Common myeloid progenitor, CD34-positive (primary cell): ENCODE measurements around the gene NTRK3.

Experiments used
- CTCF ChIA-PET: fragments of 350-600 bp; sonication (Branson Sonifier 250); formaldehyde crosslinking; loops from one replicate; lab custom pipeline; 2021; ENCODE audit warnings: antibody characterized with exemption; lab: Charles Lee
- POLR2A ChIA-PET: fragments of 350-600 bp; sonication (Branson Sonifier 250); formaldehyde crosslinking; loops from one replicate; lab custom pipeline; 2021; ENCODE audit warnings: antibody characterized with exemption; lab: Charles Lee
- DNase-seq, 3 donors: peaks; one replicate each; pipeline versions ENCODE4 v3.0.0 to v3.0.0-alpha.2; 2013
- H3K27ac ChIP-seq, 2 experiments: 1 replicate in 1 of 2; 2 replicates in 1 of 2; pipeline ENCODE4 v1.7.0; 2013; ENCODE audit warnings: inconsistent platforms in 2 of 2, low read length in 2 of 2, mild to moderate bottlenecking in 2 of 2, low read depth in 1 of 2, moderate library complexity in 1 of 2; ENCODE audit not compliant: severe bottlenecking in 2 of 2, insufficient read depth in 1 of 2, poor library complexity in 1 of 2
- H3K27me3 ChIP-seq, 5 experiments: replicated peaks in 2 of 5; 1 replicate in 3 of 5; 2 replicates in 2 of 5; pipeline versions ENCODE4 v1.6.1 to v1.7.0; 2013; ENCODE audit warnings: low read length in 4 of 5, mild to moderate bottlenecking in 2 of 5, moderate library complexity in 2 of 5, inconsistent platforms in 1 of 5; ENCODE audit not compliant: insufficient read depth in 5 of 5, control insufficient read depth in 4 of 5
- H3K36me3 ChIP-seq, 4 experiments: 1 replicate in 2 of 4; 2 replicates in 2 of 4; pipeline versions ENCODE4 v1.6.1 to v1.7.0; 2013; ENCODE audit warnings: low read length in 3 of 4, control low read depth in 1 of 4, mild to moderate bottlenecking in 1 of 4; ENCODE audit not compliant: control insufficient read depth in 4 of 4, insufficient read depth in 4 of 4
- H3K4me1 ChIP-seq, 4 experiments: 1 replicate in 3 of 4; 2 replicates in 1 of 4; pipeline versions ENCODE4 v1.6.1 to v1.7.1; 2013; ENCODE audit warnings: low read length in 3 of 4, mild to moderate bottlenecking in 3 of 4, control low read depth in 1 of 4, inconsistent platforms in 1 of 4, moderate library complexity in 1 of 4; ENCODE audit not compliant: control insufficient read depth in 4 of 4, insufficient read depth in 4 of 4; ENCODE audit errors: control extremely low read depth in 1 of 4
- H3K4me3 ChIP-seq, 7 experiments: 1 replicate in 4 of 7; 2 replicates in 3 of 7; pipeline versions ENCODE4 v1.5.1 to v1.7.0; 2013; ENCODE audit warnings: mild to moderate bottlenecking in 7 of 7, low read length in 6 of 7, moderate library complexity in 6 of 7, inconsistent platforms in 2 of 7, low read depth in 2 of 7, control low read depth in 1 of 7; ENCODE audit not compliant: insufficient read depth in 4 of 7, control insufficient read depth in 1 of 7; ENCODE audit errors: extremely low read depth in 1 of 7
- H3K9me3 ChIP-seq, 5 experiments: 1 replicate in 4 of 5; 2 replicates in 1 of 5; pipeline versions ENCODE4 v1.6.1 to v1.7.1; 2013; ENCODE audit warnings: low read length in 4 of 5, mild to moderate bottlenecking in 2 of 5, inconsistent platforms in 1 of 5, low read depth in 1 of 5, moderate library complexity in 1 of 5; ENCODE audit not compliant: control insufficient read depth in 4 of 5, insufficient read depth in 2 of 5; ENCODE audit errors: control extremely low read depth in 1 of 5
- WGBS: methylation state at CpG from one replicate; pipeline ENCODE4 v1.1.5; 2013; ENCODE audit not compliant: insufficient coverage; 5-methylcytosine and 5-hydroxymethylcytosine counted together

Gene NTRK3

GRCh38 chr15:88014454-88015160 is 241.9 kb downstream of the NTRK3 start:
- ChIA-PET POLR2A (interaction anchor here (0.6 kb wide), 1 partner anchor 64 kb away, joined by 4 read pairs; no protein-coding TSS in a partner anchor), CTCF (no interaction called here)
- 100% methylated on average over 4 of the region's 9 CpGs for WGBS
- DNase-seq: no peak
- H3K4me3 ChIP-seq: no peak overlapping the region
- no peak overlapping the region for H3K27ac ChIP-seq
- H3K9me3 ChIP-seq: no peaks in the 10 kb centered on the region
- H3K27me3 ChIP-seq: peaks cover 0 to 15% (median 2%) of the 10 kb centered on the region in 5 experiments
- H3K36me3 ChIP-seq: no peaks in the 10 kb centered on the region
- peaks cover 0 to 11% (median 4%) of the 10 kb centered on the region in 4 experiments for H3K4me1 ChIP-seq

DNA sequence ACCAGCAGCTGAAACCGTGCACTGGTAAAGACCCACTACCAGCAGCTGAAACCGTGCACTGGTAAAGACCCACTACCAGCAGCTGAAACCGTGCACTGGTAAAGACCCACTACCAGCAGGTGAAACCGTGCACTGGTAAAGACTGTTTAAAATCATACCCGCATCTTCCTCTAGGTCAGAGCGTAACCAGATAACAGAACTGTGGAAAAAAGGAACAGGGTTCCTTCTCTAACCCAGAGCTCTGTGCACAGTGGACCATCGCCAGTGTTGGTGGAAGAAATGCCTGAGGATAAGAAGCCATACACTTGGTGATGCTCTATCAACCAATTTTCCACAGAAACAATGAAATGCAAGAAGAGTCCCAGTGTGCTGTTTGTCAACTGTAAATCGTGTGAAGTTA is 243.4 kb downstream of the NTRK3 start:
- Histone ChIP-seq H3K36me3 (no peaks in the 10 kb centered on the region), H3K9me3 (no peaks in the 10 kb centered on the region), H3K27me3 (peaks cover 0 to 13% (median 2%) of the 10 kb centered on the region in 5 experiments), H3K4me3 (no peak overlapping the region), H3K4me1 (peaks cover 0 to 11% (median 4%) of the 10 kb centered on the region in 4 experiments), H3K27ac (no peak overlapping the region)
- POLR2A ChIA-PET: no interaction called here
- WGBS: 97% methylated on average over 5 of the region's 8 CpGs
- CTCF ChIA-PET: no interaction called here
- no peak for DNase-seq

GRCh38 chr15:88012688-88013087 is 243.9 kb downstream of the NTRK3 start:
- ChIA-PET CTCF (no interaction called here), POLR2A (no interaction called here)
- Histone ChIP-seq H3K27me3 (peaks cover 0 to 15% (median 2%) of the 10 kb centered on the region in 5 experiments), H3K4me1 (peaks cover 0 to 11% (median 4%) of the 10 kb centered on the region in 4 experiments), H3K36me3 (no peaks in the 10 kb centered on the region), H3K4me3 (no peak overlapping the region), H3K9me3 (no peaks in the 10 kb centered on the region), H3K27ac (no peak overlapping the region)
- 98% methylated on average over 3 of the region's 7 CpGs for WGBS
- DNase-seq: no peak

DNA sequence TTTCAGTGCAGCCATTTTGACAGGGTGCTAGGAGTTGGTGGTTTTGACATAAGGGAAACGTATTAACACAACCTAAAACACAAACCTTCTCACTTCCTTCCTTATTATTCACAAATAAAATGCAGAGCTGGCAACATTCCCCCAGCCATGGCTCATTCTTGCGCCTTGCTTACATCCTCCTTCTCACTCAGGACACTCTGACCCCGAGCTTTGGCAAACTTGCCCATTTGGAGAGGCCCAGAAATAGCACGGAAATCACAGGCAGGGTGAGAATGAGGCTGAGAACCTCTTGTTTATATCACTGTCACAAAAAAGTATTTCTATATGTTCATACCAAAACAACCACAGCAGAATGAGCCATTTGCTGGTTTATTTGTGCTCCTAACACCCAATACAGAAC is 244.3 kb downstream of the NTRK3 start:
- POLR2A ChIA-PET: no interaction called here
- CTCF ChIA-PET: no interaction called here
- 0% methylated on average over 3 of the region's 4 CpGs for WGBS
- peak in 2 of 3 donors; percentile 7 to 17 for DNase-seq
- Histone ChIP-seq H3K4me3 (no peak overlapping the region), H3K36me3 (no peaks in the 10 kb centered on the region), H3K27ac (no peak overlapping the region), H3K27me3 (peaks cover 0 to 18% (median 5%) of the 10 kb centered on the region in 5 experiments), H3K9me3 (no peaks in the 10 kb centered on the region), H3K4me1 (peaks cover 0 to 11% (median 4%) of the 10 kb centered on the region in 4 experiments)

DNA sequence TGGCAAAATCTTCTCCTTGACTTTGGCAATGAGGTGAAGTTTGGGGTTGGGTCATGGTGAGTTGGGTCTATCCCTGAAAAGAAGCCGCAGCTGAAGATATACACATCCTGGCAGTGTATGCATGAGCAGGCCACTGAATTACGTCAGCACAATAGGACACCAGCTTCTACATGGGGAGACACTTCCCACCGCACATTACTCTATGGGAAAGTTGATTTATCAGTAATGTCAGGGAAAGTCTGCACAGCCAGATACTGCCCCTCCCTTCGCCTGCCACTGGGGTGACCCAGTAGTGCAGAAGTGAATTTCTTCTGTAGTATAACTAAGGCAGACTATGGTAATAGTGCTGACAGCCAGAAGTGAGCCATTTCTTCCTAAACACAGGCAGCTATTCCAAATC is 245.0 kb downstream of the NTRK3 start:
- H3K27ac ChIP-seq: no peak overlapping the region
- DNase-seq: no peak
- POLR2A ChIA-PET: no interaction called here

GRCh38 chr15:88006146-88006545 is 250.4 kb downstream of the NTRK3 start:
- ChIA-PET POLR2A (no interaction called here), CTCF (no interaction called here)
- no peak for DNase-seq
- no peaks in the 10 kb centered on the region for H3K36me3 ChIP-seq
- H3K4me1 ChIP-seq: no peaks in the 10 kb centered on the region
- peaks cover 0 to 49% (median 13%) of the 10 kb centered on the region in 5 experiments for H3K27me3 ChIP-seq
- peaks cover 0 to 5% (median 0%) of the 10 kb centered on the region in 5 experiments for H3K9me3 ChIP-seq
- H3K4me3 ChIP-seq: no peak overlapping the region
- WGBS: 100% methylated on average over 2 of the region's 3 CpGs
- no peak overlapping the region for H3K27ac ChIP-seq

More for the DNA sequence above, 245.0 kb downstream of the NTRK3 start:
- Histone ChIP-seq H3K27me3 (peaks cover 0 to 24% (median 8%) of the 10 kb centered on the region in 5 experiments), H3K4me3 (no peak overlapping the region), H3K4me1 (peaks cover 0 to 11% (median 4%) of the 10 kb centered on the region in 4 experiments), H3K9me3 (no peaks in the 10 kb centered on the region), H3K36me3 (no peaks in the 10 kb centered on the region)
- WGBS: 100% methylated on average over 2 of the region's 4 CpGs
- CTCF ChIA-PET: no interaction called here

DNA sequence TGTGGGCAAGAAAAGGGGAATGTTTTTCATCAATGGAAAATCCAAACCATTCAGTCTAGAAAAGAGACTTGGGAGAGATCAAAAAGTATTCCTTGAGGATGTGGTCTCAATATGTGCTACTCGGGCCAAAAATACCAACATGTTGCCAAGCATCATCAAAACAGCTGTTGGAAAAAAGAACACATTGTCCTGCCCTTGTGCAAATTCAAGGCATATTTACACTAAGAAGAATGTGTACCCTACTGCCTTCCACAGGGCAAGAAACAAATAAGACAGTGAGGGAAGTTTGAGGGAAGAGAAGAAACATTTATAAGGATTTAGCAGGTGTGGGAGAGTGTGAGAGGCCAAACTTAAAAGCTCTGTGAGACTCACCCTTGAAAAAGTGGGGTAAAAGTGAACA is 252.1 kb downstream of the NTRK3 start:
- POLR2A ChIA-PET: no interaction called here
- Histone ChIP-seq H3K4me1 (no peaks in the 10 kb centered on the region), H3K27me3 (peaks cover 0 to 55% (median 13%) of the 10 kb centered on the region in 5 experiments), H3K9me3 (peaks cover 0 to 18% (median 0%) of the 10 kb centered on the region in 5 experiments), H3K27ac (no peak overlapping the region), H3K36me3 (no peaks in the 10 kb centered on the region), H3K4me3 (no peak overlapping the region)
- no peak for DNase-seq
- WGBS: 100% methylated on average over 1 of the region's 1 CpG
- CTCF ChIA-PET: no interaction called here
